WTC11 (cell line): ENCODE results near the gene RCOR3.
"Not testable (repeated sequence)": the region's sequence is repeated elsewhere in the genome, so short reads cannot be mapped to it uniquely, and the experiment has no call there.

Experiments used
- ETV6 ChIP-seq: sonication (generic); formaldehyde crosslinking; IDR thresholded peaks from 2 replicates; pipeline ENCODE4 v1.8.1; 2022; ENCODE audit warnings: mild to moderate bottlenecking, missing genetic modification reagents
- NR3C1 ChIP-seq: sonication (generic); formaldehyde crosslinking; conservative IDR thresholded peaks from 2 replicates; pipeline ENCODE4 v1.8.1; 2023; ENCODE audit warnings: low read depth, mild to moderate bottlenecking, missing genetic modification reagents
- TF ChIP-seq, protein P1 (sequence below): sonication (generic); formaldehyde crosslinking; IDR thresholded peaks from 2 replicates; pipeline ENCODE4 v1.8.1; 2022; ENCODE audit warnings: missing genetic modification reagents, borderline replicate concordance

GRCh38 chr1:211240567-211240966 is 18.6 kb upstream of the RCOR3 start:
- not testable (repeated sequence) for TF ChIP-seq ETV6, NR3C1 (CRISPR knock-in tag)
- TF ChIP-seq, protein P1, sequence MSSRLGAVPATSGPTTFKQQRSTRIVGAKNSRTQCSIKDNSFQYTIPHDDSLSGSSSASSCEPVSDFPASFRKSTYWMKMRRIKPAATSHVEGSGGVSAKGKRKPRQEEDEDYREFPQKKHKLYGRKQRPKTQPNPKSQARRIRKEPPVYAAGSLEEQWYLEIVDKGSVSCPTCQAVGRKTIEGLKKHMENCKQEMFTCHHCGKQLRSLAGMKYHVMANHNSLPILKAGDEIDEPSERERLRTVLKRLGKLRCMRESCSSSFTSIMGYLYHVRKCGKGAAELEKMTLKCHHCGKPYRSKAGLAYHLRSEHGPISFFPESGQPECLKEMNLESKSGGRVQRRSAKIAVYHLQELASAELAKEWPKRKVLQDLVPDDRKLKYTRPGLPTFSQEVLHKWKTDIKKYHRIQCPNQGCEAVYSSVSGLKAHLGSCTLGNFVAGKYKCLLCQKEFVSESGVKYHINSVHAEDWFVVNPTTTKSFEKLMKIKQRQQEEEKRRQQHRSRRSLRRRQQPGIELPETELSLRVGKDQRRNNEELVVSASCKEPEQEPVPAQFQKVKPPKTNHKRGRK, result not testable (repeated sequence)
